Smooth muscle cell (in vitro differentiated cells): ENCODE results near the gene MGST3. TPM values are rescaled to one million over a fixed set of nuclear protein-coding genes. Genes with fewer than 3 reads are reported as not detected.
A peak's percentile ranks its signal among the peaks of the same experiment; 100 is the strongest.

Experiments
- DNase-seq: peaks from one replicate; lab custom pipeline; 2025; ENCODE audit not compliant: unreplicated experiment; lab: John Stamatoyannopoulos, UW
- H2AFZ ChIP-seq: fragments of 200-600 bp; sonication (generic); 2 replicates; pipeline ENCODE4 v1.6.0; 2016; ENCODE audit warnings: antibody characterized with exemption, low read depth, mild to moderate bottlenecking
- H3F3A ChIP-seq: fragments of 200-600 bp; sonication (generic); 2 replicates; pipeline ENCODE4 v1.6.0; 2017; ENCODE audit warnings: antibody characterized with exemption, low read depth
- H3K27ac ChIP-seq: fragments of 200-600 bp; sonication (generic); 2 replicates; pipeline ENCODE4 v1.5.1; 2016; ENCODE audit warnings: low read depth, mild to moderate bottlenecking
- H3K27me3 ChIP-seq: fragments of 200-600 bp; sonication (generic); 2 replicates; pipeline ENCODE4 v1.6.1; 2016; ENCODE audit warnings: low read depth, mild to moderate bottlenecking
- H3K36me3 ChIP-seq: fragments of 200-600 bp; sonication (generic); 2 replicates; pipeline ENCODE4 v1.5.1; 2016; ENCODE audit warnings: low read depth
- H3K4me1 ChIP-seq: fragments of 200-600 bp; sonication (generic); 2 replicates; pipeline ENCODE4 v1.5.1; 2016; ENCODE audit warnings: low read depth
- H3K4me2 ChIP-seq: fragments of 200-600 bp; sonication (generic); 2 replicates; pipeline ENCODE4 v1.6.0; 2016; ENCODE audit warnings: mild to moderate bottlenecking
- H3K4me3 ChIP-seq: fragments of 200-600 bp; sonication (generic); 2 replicates; pipeline ENCODE4 v1.5.1; 2016; ENCODE audit warnings: mild to moderate bottlenecking
- H3K79me2 ChIP-seq: fragments of 200-600 bp; sonication (generic); 2 replicates; pipeline ENCODE4 v1.6.0; 2016; ENCODE audit warnings: low read depth, mild to moderate bottlenecking
- H3K9ac ChIP-seq: fragments of 200-600 bp; sonication (generic); 2 replicates; pipeline ENCODE4 v1.6.0; 2016; ENCODE audit warnings: low read depth
- H3K9me3 ChIP-seq: fragments of 200-600 bp; sonication (generic); replicated peaks from 2 replicates; pipeline ENCODE4 v1.5.1; 2016; ENCODE audit warnings: low read depth
- H4K20me1 ChIP-seq: fragments of 200-600 bp; sonication (generic); 2 replicates; pipeline ENCODE4 v1.6.0; 2016; ENCODE audit warnings: low read depth
- CTCF ChIP-seq: fragments of 200-600 bp; sonication (generic); IDR thresholded peaks from 2 replicates; pipeline ENCODE4 v1.5.1; 2017; ENCODE audit warnings: borderline replicate concordance, mild to moderate bottlenecking, antibody characterized with exemption; ENCODE audit not compliant: insufficient read depth, poor library complexity, severe bottlenecking
- WGBS: methylation state at CpG from one replicate; pipeline ENCODE4 v1.1.7; 2016; ENCODE audit warnings: low lambda C conversion rate; 5-methylcytosine and 5-hydroxymethylcytosine counted together
- polyA plus RNA-seq: library from polyadenylated mRNA; unstranded; fragments of >200 nt; fragmentation: Nextera tagmentation; extraction: Ambion mirVana; gene quantifications from 2 replicates; pipeline ENCODE4 v1.2.1, GENCODE V29; 2016
- total RNA-seq: library from RNA; depleted of rRNA; stranded (reverse); fragments of >200 nt; gene quantifications from 2 replicates; pipeline ENCODE4 v1.2.3, GENCODE V29; 2014

Gene MGST3
- total and polyA plus RNA-seq, 2 experiments from 2014 or later: 155 to 265 TPM

GRCh38 chr1:165632152-165632469 is 1.1 kb downstream of the MGST3 start:
- no peaks in the 10 kb centered on the region for H3K9me3 ChIP-seq
- no peak for TF ChIP-seq CTCF
- H3K27ac ChIP-seq: peak overlapping the region; percentile 91
- H3K4me2 ChIP-seq: peak overlapping the region; percentile 94
- no peak overlapping the region for H2AFZ ChIP-seq
- H3K79me2 ChIP-seq: peaks cover 36% of the 10 kb centered on the region
- H4K20me1 ChIP-seq: peaks cover 50% of the 10 kb centered on the region
- H3K9ac ChIP-seq: peak overlapping the region; percentile 82
- 4% methylated on average over 5 of the region's 5 CpGs for WGBS
- no peaks in the 10 kb centered on the region for H3K27me3 ChIP-seq
- H3K4me3 ChIP-seq: peak overlapping the region; percentile 83
- H3K4me1 ChIP-seq: peaks cover 26% of the 10 kb centered on the region
- no peaks in the 10 kb centered on the region for H3K36me3 ChIP-seq
- H3F3A ChIP-seq: peaks cover 9% of the 10 kb centered on the region
- no peak for DNase-seq

- H3F3A ChIP-seq: peaks cover 9% of the 10 kb centered on the region
- H2AFZ ChIP-seq: no peak overlapping the region
- peak overlapping the region; percentile 82 for H3K9ac ChIP-seq
- no peak for DNase-seq
- H3K4me2 ChIP-seq: peak overlapping the region; percentile 94
- H3K36me3 ChIP-seq: no peaks in the 10 kb centered on the region
- H4K20me1 ChIP-seq: peaks cover 54% of the 10 kb centered on the region
- H3K9me3 ChIP-seq: no peaks in the 10 kb centered on the region
- H3K4me1 ChIP-seq: peaks cover 26% of the 10 kb centered on the region
- no peak for TF ChIP-seq CTCF
- peak overlapping the region; percentile 83 for H3K4me3 ChIP-seq
- no peaks in the 10 kb centered on the region for H3K27me3 ChIP-seq
- 18% methylated on average over 7 of the region's 7 CpGs for WGBS
- peaks cover 36% of the 10 kb centered on the region for H3K79me2 ChIP-seq
- peak overlapping the region; percentile 91 for H3K27ac ChIP-seq
Measured at GRCh38 chr1:165632491-165632890, 1.5 kb downstream of the MGST3 start.

- H3K9me3 ChIP-seq: no peaks in the 10 kb centered on the region
- H3K27me3 ChIP-seq: no peaks in the 10 kb centered on the region
- peaks cover 26% of the 10 kb centered on the region for H3K4me1 ChIP-seq
- H3K4me2 ChIP-seq: peak overlapping the region; percentile 94
- no peak overlapping the region for H2AFZ ChIP-seq
- no peak for TF ChIP-seq CTCF
- peaks cover 45% of the 10 kb centered on the region for H3K79me2 ChIP-seq
- H3K4me3 ChIP-seq: no peak overlapping the region
- DNase-seq: no peak
- no peak overlapping the region for H3K9ac ChIP-seq
- H4K20me1 ChIP-seq: peaks cover 64% of the 10 kb centered on the region
- peaks cover 9% of the 10 kb centered on the region for H3F3A ChIP-seq
- WGBS: 35% methylated on average over 3 of the region's 3 CpGs
- H3K27ac ChIP-seq: peak overlapping the region; percentile 91
- no peaks in the 10 kb centered on the region for H3K36me3 ChIP-seq
Measured at GRCh38 chr1:165633614-165634013, 2.6 kb downstream of the MGST3 start.

GRCh38 chr1:165634154-165634921 is 3.3 kb downstream of the MGST3 start:
- no peak overlapping the region for H3K27ac ChIP-seq
- H2AFZ ChIP-seq: no peak overlapping the region
- no peaks in the 10 kb centered on the region for H3K9me3 ChIP-seq
- H3K4me3 ChIP-seq: no peak overlapping the region
- H3K27me3 ChIP-seq: no peaks in the 10 kb centered on the region
- peaks cover 26% of the 10 kb centered on the region for H3K4me1 ChIP-seq
- peak overlapping the region; percentile 94 for H3K4me2 ChIP-seq
- WGBS: 89% methylated on average over 4 of the region's 6 CpGs
- no peak for DNase-seq
- H3F3A ChIP-seq: peaks cover 9% of the 10 kb centered on the region
- peaks cover 52% of the 10 kb centered on the region for H3K79me2 ChIP-seq
- no peaks in the 10 kb centered on the region for H3K36me3 ChIP-seq
- H3K9ac ChIP-seq: no peak overlapping the region
- H4K20me1 ChIP-seq: peaks cover 72% of the 10 kb centered on the region
- no peak for TF ChIP-seq CTCF
